ENCODE data around the gene CSK.

Gene CSK

DNA sequence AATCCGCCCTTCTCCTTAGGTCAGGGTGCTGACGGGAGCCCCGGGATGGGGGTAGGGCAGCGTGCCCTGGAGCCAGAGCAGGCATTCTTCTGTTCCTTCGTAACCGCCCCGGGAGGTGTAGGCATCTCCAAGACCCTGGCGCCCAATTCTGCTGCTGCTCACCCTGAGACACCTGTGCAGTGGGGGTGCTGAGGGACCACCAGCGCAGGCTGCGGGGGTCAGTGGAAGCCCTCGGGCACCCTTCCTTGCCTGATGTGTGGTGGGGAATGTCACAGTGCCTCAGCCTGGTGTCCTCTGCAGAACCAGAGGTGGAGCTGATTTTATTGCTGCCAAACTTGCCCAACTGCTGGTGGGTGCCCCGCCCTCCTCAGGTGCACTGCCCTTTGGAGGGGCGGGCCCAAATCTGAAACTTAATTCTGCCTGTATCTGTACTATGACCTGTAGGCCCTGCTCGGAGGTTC lies 7.3 kb downstream of the CSK start:
- Histone ChIP-seq H3K4me2 (ENCODE audit: low read length) (peak overlapping the region; percentile 100), H3F3A (ENCODE audit: control insufficient read depth, insufficient read depth) (peaks cover 58% of the 10 kb centered on the region)

GRCh38 chr15:74789741-74790079 lies 7.8 kb downstream of the CSK start:
- no peaks in the 10 kb centered on the region for H3K9me3 ChIP-seq (ENCODE audit: control insufficient read depth, insufficient read depth, low read length)
- no peaks in the 10 kb centered on the region for H3K27me3 ChIP-seq (ENCODE audit: control insufficient read depth, low read length)
- H3K4me1 ChIP-seq (ENCODE audit: control insufficient read depth, low read length) = peaks cover 97% of the 10 kb centered on the region
- peaks cover 88% of the 10 kb centered on the region for H3K36me3 ChIP-seq (ENCODE audit: control insufficient read depth, low read length)
- TF ChIP-seq EZH2phosphoT487 (IDR thresholded peaks at IDR 0.05; ENCODE audit: borderline replicate concordance, low read length) (no peak), CTCF (IDR thresholded peaks at IDR 0.05; ENCODE audit: low read depth, low read length, poor library complexity, severe bottlenecking) (no peak)
- peaks cover 27% of the 10 kb centered on the region for H4K20me1 ChIP-seq (ENCODE audit: control insufficient read depth, insufficient read depth, low read depth, low read length)
- H3K4me2 ChIP-seq (ENCODE audit: low read length) = peak overlapping the region; percentile 100
- H3K79me2 ChIP-seq (ENCODE audit: control insufficient read depth, low read length) = peaks cover 92% of the 10 kb centered on the region
- peak overlapping the region; percentile 98 for H3K4me3 ChIP-seq (ENCODE audit: low read length)
- no peaks in the 10 kb centered on the region for H3K9me2 ChIP-seq (replicated peaks; ENCODE audit: control insufficient read depth, low read length)
- H3K27ac ChIP-seq (ENCODE audit: low read depth, low read length) = peak overlapping the region; percentile 99
- H3F3A ChIP-seq (ENCODE audit: control insufficient read depth, insufficient read depth) = peaks cover 53% of the 10 kb centered on the region

More for the DNA sequence above, 7.3 kb downstream of the CSK start:
- Histone ChIP-seq H3K4me3 (ENCODE audit: low read length) (peak overlapping the region; percentile 98), H3K4me1 (ENCODE audit: control insufficient read depth, low read length) (peaks cover 96% of the 10 kb centered on the region), H3K36me3 (ENCODE audit: control insufficient read depth, low read length) (peaks cover 87% of the 10 kb centered on the region), H4K20me1 (ENCODE audit: control insufficient read depth, insufficient read depth, low read depth, low read length) (peaks cover 21% of the 10 kb centered on the region), H3K27me3 (ENCODE audit: control insufficient read depth, low read length) (no peaks in the 10 kb centered on the region), H3K27ac (ENCODE audit: low read depth, low read length) (peak overlapping the region; percentile 99), H3K9me3 (ENCODE audit: control insufficient read depth, insufficient read depth, low read length) (no peaks in the 10 kb centered on the region), H3K79me2 (ENCODE audit: control insufficient read depth, low read length) (peaks cover 92% of the 10 kb centered on the region), H3K9me2 (replicated peaks; ENCODE audit: control insufficient read depth, low read length) (no peaks in the 10 kb centered on the region)
- TF ChIP-seq CTCF (IDR thresholded peaks at IDR 0.05; ENCODE audit: low read depth, low read length, poor library complexity, severe bottlenecking) = no peak
- TF ChIP-seq EZH2phosphoT487 (IDR thresholded peaks at IDR 0.05; ENCODE audit: borderline replicate concordance, low read length) = no peak

DNA sequence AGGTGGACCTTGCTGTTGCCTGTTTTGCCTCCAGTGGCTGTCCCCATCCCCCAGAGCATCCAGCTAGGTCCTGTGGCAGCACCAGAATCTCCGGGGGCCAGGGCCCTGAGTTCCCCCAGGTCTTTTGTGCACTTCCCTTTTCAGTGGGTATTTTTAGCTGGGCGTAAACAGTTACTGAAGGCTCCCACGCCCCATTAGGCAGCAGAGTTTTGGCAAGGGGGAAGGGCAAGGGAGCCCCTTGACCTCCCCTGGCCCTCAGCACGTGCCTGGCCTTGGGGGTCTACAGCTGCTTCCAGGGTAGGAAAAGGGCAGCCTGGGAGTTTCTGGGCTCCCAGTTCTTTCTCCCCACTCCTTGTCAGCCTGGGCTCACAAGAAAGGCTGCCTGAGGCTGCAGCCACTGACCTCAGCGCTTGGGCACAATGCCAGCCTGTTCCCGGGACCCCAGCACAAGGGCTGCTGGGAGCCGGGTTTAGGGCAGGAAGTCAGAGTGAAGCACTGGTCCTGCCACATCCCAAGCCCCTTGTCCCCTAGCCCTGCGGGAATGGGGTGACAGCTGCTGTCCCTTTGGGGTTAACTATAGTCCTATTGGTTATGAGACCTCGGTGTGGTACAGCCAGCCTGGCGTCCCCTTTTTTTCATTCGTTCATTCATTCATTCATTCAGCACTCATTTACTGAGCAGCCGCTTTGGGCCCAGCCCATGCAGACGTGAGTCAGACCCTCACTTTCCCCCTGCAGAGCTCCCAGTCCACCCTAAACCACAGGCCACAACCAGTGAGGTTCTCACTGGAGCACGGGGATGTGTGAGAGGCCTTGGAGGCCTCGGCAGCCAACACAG lies 8.4 kb downstream of the CSK start:
- Histone ChIP-seq H3K79me2 (ENCODE audit: control insufficient read depth, low read length) (peaks cover 92% of the 10 kb centered on the region), H3K36me3 (ENCODE audit: control insufficient read depth, low read length) (peaks cover 88% of the 10 kb centered on the region), H3K4me1 (ENCODE audit: control insufficient read depth, low read length) (peaks cover 97% of the 10 kb centered on the region)

More for the DNA sequence above, 8.4 kb downstream of the CSK start:
- TF ChIP-seq EZH2phosphoT487 (IDR thresholded peaks at IDR 0.05; ENCODE audit: borderline replicate concordance, low read length) (no peak), CTCF (IDR thresholded peaks at IDR 0.05; ENCODE audit: low read depth, low read length, poor library complexity, severe bottlenecking) (no peak)
- Histone ChIP-seq H4K20me1 (ENCODE audit: control insufficient read depth, insufficient read depth, low read depth, low read length) (peaks cover 31% of the 10 kb centered on the region), H3K27ac (ENCODE audit: low read depth, low read length) (peak overlapping the region; percentile 99), H3K4me2 (ENCODE audit: low read length) (peak overlapping the region; percentile 100), H3F3A (ENCODE audit: control insufficient read depth, insufficient read depth) (peaks cover 50% of the 10 kb centered on the region), H3K9me3 (ENCODE audit: control insufficient read depth, insufficient read depth, low read length) (no peaks in the 10 kb centered on the region), H3K9me2 (replicated peaks; ENCODE audit: control insufficient read depth, low read length) (no peaks in the 10 kb centered on the region), H3K4me3 (ENCODE audit: low read length) (peak overlapping the region; percentile 98), H3K27me3 (ENCODE audit: control insufficient read depth, low read length) (no peaks in the 10 kb centered on the region)

Measured in DOHH2 (cell line).